ENCODE results near the gene HERC6. TPM values are rescaled to one million over a fixed set of nuclear protein-coding genes. Genes with fewer than 3 reads are reported as not detected.

Gene HERC6
- total RNA-seq, 2 donors from 2014 or later: 4.0 to 12.4 TPM

DNA sequence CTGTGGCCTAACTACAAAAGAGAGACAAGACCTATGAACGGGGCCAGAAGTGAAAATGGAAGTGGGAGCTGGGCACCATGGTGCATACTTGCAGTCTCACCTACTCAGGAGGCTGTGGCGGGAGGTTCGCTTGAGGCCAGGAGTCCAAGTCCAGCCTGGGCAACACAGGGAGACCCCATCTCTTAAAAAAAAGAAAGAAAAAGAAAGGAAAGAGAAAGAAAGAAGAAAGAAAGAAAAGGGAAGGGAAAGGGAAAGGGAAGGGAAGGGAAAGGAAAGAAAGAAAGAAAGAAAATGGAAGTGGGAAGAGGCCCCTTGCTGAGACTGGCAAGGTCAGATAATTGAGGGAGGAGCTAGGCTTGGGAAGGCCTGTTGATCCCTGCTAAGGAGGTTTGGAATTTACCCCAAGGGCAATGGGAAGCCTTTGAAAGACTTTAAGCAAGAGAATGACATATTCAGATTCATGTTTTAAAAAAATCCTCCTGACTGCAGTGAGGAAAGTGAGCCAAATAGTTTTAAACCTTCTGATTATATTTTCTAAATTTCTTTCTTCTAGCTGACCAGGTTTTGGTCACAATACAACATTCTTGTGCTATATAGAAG is 60.6 kb downstream of the HERC6 start:
- H3K36me3 ChIP-seq: no peaks in the 10 kb centered on the region
- TF ChIP-seq, protein P1, sequence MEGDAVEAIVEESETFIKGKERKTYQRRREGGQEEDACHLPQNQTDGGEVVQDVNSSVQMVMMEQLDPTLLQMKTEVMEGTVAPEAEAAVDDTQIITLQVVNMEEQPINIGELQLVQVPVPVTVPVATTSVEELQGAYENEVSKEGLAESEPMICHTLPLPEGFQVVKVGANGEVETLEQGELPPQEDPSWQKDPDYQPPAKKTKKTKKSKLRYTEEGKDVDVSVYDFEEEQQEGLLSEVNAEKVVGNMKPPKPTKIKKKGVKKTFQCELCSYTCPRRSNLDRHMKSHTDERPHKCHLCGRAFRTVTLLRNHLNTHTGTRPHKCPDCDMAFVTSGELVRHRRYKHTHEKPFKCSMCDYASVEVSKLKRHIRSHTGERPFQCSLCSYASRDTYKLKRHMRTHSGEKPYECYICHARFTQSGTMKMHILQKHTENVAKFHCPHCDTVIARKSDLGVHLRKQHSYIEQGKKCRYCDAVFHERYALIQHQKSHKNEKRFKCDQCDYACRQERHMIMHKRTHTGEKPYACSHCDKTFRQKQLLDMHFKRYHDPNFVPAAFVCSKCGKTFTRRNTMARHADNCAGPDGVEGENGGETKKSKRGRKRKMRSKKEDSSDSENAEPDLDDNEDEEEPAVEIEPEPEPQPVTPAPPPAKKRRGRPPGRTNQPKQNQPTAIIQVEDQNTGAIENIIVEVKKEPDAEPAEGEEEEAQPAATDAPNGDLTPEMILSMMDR (IDR thresholded peaks at IDR 0.05): no peak
- no peaks in the 10 kb centered on the region for H3K27me3 ChIP-seq
- DNase-seq (ENCODE audit: low spot score): no peak
- H3K4me1 ChIP-seq: no peaks in the 10 kb centered on the region
- H3K9me3 ChIP-seq: no peaks in the 10 kb centered on the region
- no peak overlapping the region for H3K4me3 ChIP-seq
- H3K27ac ChIP-seq: no peak overlapping the region

DNA sequence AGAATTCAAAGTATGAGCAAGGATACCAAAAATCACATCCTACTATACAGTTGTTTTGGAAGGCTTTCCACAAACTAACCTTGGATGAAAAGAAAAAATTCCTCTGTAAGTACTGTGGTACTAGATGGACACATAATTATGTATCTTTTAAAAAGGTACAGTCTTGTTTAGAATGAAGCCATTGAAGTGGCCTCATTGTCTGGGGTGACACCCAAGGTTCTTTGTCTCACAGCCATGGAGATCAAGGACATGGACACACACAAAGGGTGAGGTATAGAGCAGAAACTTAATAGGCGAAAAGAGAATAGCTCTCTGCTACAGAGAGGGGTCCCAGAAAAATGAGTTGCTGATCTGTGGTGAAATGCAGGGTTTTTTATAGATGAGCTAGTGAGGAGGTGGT is 61.5 kb downstream of the HERC6 start:
- TF ChIP-seq, protein P1 (IDR thresholded peaks at IDR 0.05): no peak
- no peak for DNase-seq (ENCODE audit: low spot score)
- Histone ChIP-seq H3K27ac (no peak overlapping the region), H3K4me3 (no peak overlapping the region), H3K36me3 (no peaks in the 10 kb centered on the region), H3K27me3 (no peaks in the 10 kb centered on the region), H3K4me1 (no peaks in the 10 kb centered on the region), H3K9me3 (no peaks in the 10 kb centered on the region)

DNA sequence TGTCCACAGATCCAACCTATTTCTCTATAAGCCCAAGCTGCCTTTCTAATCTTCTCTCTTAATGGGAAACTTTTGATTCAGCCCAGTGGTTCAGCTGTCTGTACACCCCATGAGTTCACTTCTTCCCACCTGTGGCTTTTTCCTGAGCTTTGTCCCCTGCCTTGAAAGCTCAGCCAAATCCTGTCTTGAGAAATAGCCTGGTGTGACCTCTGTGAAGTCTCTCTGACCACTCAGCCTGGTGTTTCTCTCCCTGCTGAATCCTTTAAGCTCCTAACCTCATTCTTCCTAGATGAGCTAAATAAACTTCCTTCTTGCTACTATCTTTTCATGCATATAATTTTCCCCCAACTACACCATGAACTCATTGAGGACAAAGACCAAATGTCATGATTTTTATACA is 63.0 kb downstream of the HERC6 start:
- no peaks in the 10 kb centered on the region for H3K27me3 ChIP-seq
- no peaks in the 10 kb centered on the region for H3K9me3 ChIP-seq
- no peak for DNase-seq (ENCODE audit: low spot score)
- H3K27ac ChIP-seq: no peak overlapping the region
- TF ChIP-seq, protein P1 (IDR thresholded peaks at IDR 0.05): no peak
- no peaks in the 10 kb centered on the region for H3K36me3 ChIP-seq
- no peaks in the 10 kb centered on the region for H3K4me1 ChIP-seq
- H3K4me3 ChIP-seq: no peak overlapping the region

DNA sequence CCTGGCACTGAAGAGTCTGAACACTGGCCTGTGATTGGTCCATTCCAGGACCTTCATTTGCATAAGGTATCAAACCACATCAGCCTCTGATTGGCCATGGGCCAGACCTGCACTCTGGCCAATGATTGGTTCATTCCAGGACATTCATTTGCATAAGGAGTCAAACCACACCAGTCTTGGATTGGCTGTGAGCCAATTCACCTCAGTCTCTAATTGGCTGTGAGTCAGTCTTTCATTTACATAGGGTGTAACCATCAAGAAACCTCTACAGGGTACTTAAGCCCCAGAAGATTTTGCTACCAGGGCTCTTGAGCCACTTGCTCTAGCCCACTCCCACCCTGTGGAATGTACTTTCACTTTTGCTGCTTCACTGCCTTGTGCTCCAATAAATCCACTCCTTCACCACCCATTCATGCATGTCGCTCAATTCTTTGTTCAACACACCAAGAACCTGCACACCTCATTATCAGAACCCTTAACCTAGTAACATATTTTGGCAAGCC is 64.1 kb downstream of the HERC6 start:
- H3K27me3 ChIP-seq: no peaks in the 10 kb centered on the region
- H3K9me3 ChIP-seq: no peaks in the 10 kb centered on the region
- no peaks in the 10 kb centered on the region for H3K36me3 ChIP-seq
- DNase-seq (ENCODE audit: low spot score): no peak
- H3K4me1 ChIP-seq: no peaks in the 10 kb centered on the region
- H3K4me3 ChIP-seq: no peak overlapping the region
- H3K27ac ChIP-seq: no peak overlapping the region
- TF ChIP-seq, protein P1 (IDR thresholded peaks at IDR 0.05): no peak

DNA sequence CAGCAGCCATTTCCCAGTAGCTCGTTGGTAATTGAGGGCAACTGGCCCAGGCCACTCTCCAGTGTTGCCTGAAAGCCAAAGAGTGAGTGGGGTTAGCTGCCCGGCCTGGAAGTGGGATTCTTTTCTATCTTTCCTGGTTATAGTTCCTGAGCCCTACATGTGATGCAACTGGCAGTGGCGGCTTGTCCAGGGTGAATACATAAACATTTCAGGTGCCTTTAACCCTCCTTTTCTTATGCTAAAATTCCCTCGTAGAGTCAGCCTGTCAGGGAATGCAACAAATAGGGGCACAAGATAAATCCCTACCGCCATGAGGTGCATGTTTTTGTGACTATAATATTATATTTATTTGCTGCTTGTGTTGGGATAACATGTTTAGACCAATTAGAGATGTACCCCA is 64.8 kb downstream of the HERC6 start:
- Histone ChIP-seq H3K27ac (no peak overlapping the region), H3K36me3 (no peaks in the 10 kb centered on the region), H3K4me1 (no peaks in the 10 kb centered on the region), H3K27me3 (no peaks in the 10 kb centered on the region), H3K9me3 (no peaks in the 10 kb centered on the region), H3K4me3 (no peak overlapping the region)
- TF ChIP-seq, protein P1 (IDR thresholded peaks at IDR 0.05): no peak
- DNase-seq (ENCODE audit: low spot score): no peak

DNA sequence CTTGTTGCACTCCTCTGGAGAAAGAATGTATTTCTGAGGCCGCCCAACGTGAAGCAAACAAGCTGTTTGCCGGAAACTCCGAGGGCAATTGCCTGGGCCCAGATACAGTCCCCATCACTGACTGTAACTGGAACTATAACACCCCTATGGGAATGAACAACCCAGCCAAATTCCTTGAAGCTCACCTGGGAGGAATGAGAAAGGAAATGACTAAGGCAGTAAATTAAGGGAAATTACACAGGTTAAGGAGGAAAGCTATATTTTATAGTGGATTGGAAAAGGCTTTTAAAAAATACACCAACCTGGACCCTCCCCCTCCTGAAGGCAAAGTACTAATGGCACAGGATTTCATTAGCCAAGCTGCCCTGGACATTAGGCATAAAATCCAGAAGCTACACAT is 66.6 kb downstream of the HERC6 start:
- Histone ChIP-seq H3K4me1 (no peaks in the 10 kb centered on the region), H3K9me3 (no peaks in the 10 kb centered on the region), H3K27ac (no peak overlapping the region), H3K27me3 (no peaks in the 10 kb centered on the region), H3K4me3 (no peak overlapping the region), H3K36me3 (no peaks in the 10 kb centered on the region)
- TF ChIP-seq, protein P1 (IDR thresholded peaks at IDR 0.05): no peak
- no peak for DNase-seq (ENCODE audit: low spot score)
